ENCODE measurements around the gene JAZF1.

JAZF1 gene

GRCh38 chr7:28165961-28166955 is 14.3 kb downstream of the JAZF1 start:
- in situ Hi-C loops (cut with MboI; ENCODE audit: low pct_unique_long_range_greater_than_20kb, low sequenced_read_pairs, unreplicated experiment) = no loop called here
- DNase-seq (ENCODE audit: low spot score) = no peak
- no peak for TF ChIP-seq CTCF (IDR thresholded peaks at IDR 0.05; ENCODE audit: extremely low read depth, insufficient read depth, missing control alignments)

DNA sequence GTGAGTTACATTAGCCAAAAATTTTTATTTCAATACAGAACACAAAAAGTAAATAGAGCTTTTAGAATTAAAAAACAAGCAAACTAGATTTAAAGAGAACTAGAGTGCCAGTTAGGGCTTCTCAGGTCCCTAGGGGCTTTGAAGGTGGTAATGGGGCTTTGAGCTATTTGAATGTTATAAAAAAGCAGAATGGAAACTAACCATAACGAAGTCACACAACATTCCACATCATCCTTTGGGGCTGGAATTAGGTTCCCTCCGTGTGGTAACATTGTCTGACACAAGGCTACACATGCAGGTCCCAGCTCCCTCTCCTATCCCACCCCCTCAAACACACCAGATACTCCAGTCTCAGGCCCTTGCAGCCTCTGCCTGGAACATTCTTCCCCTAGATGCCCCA is 15.3 kb downstream of the JAZF1 start:
- no peak for TF ChIP-seq CTCF (IDR thresholded peaks at IDR 0.05; ENCODE audit: extremely low read depth, insufficient read depth, missing control alignments)
- in situ Hi-C loops (cut with MboI; ENCODE audit: low pct_unique_long_range_greater_than_20kb, low sequenced_read_pairs, unreplicated experiment) = no loop called here
- no peak for DNase-seq (ENCODE audit: low spot score)

- DNase-seq (ENCODE audit: low spot score) = no peak
- in situ Hi-C loops (cut with MboI; ENCODE audit: low pct_unique_long_range_greater_than_20kb, low sequenced_read_pairs, unreplicated experiment) = no loop called here
- TF ChIP-seq CTCF (IDR thresholded peaks at IDR 0.05; ENCODE audit: extremely low read depth, insufficient read depth, missing control alignments) = no peak
Observed at GRCh38 chr7:28163949-28164348, 16.6 kb downstream of the JAZF1 start.

DNA sequence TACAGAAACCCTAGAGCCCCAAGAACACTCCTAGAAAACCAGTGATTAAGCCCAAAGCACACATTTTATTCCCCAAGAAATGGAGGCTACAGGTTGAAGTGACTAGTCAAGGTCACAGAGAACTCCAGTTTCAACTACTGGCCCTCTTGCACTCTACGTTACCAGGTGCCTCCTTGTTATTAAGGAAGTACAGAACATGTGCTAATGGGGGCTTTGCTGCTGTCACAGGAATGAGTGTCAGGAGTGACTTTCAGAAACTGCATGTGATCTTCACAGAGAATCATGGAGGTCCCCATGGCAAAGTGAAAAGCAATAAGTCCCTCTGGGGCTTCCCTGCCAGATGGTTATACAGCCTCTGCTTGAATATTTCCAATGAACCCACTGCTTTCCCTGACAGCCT is 19.3 kb downstream of the JAZF1 start:
- no peak for TF ChIP-seq CTCF (IDR thresholded peaks at IDR 0.05; ENCODE audit: extremely low read depth, insufficient read depth, missing control alignments)
- in situ Hi-C loops (cut with MboI; ENCODE audit: low pct_unique_long_range_greater_than_20kb, low sequenced_read_pairs, unreplicated experiment) = no loop called here
- no peak for DNase-seq (ENCODE audit: low spot score)

GRCh38 chr7:28160551-28160991 is 20.0 kb downstream of the JAZF1 start:
- DNase-seq (ENCODE audit: low spot score) = no peak
- no peak for TF ChIP-seq CTCF (IDR thresholded peaks at IDR 0.05; ENCODE audit: extremely low read depth, insufficient read depth, missing control alignments)
- in situ Hi-C loops (cut with MboI; ENCODE audit: low pct_unique_long_range_greater_than_20kb, low sequenced_read_pairs, unreplicated experiment) = no loop called here

DNA sequence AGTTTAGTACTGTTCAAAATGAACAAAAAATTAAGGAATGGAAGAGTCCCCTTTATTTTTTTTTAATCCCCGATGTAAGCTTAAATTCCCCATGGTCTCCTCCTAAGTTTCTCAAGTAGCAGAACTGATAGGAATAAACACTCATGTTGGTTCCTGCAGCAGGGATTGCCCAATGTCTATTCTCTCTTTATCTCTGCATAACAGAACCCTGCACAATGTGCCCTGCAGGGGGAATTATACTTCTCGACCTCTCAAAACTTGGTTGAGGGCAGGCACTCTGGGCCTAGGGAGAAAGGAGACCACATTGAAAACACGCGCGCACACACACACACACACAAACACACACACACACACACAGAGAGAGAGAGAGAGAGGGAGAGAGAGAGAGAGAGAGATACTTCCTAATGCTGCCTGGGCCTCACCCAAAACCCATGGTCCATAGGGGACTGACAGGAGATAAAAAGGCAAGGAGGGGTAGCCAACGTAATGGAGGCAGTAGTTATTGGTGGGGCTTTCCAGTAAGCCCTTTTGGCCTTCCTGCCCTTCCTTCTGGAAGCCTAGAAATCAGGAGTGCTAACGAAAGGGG is 22.7 kb downstream of the JAZF1 start:
- no peak for DNase-seq (ENCODE audit: low spot score)
- in situ Hi-C loops (cut with MboI; ENCODE audit: low pct_unique_long_range_greater_than_20kb, low sequenced_read_pairs, unreplicated experiment) = no loop called here
- TF ChIP-seq CTCF (IDR thresholded peaks at IDR 0.05; ENCODE audit: extremely low read depth, insufficient read depth, missing control alignments) = no peak
